ENCODE measurements around the gene NPLOC4. TPM values are rescaled to one million over a fixed set of nuclear protein-coding genes. Genes with fewer than 3 reads are reported as not detected.

Gene NPLOC4
- total RNA-seq, 1 experiment from 2014 or later = 208 TPM

DNA sequence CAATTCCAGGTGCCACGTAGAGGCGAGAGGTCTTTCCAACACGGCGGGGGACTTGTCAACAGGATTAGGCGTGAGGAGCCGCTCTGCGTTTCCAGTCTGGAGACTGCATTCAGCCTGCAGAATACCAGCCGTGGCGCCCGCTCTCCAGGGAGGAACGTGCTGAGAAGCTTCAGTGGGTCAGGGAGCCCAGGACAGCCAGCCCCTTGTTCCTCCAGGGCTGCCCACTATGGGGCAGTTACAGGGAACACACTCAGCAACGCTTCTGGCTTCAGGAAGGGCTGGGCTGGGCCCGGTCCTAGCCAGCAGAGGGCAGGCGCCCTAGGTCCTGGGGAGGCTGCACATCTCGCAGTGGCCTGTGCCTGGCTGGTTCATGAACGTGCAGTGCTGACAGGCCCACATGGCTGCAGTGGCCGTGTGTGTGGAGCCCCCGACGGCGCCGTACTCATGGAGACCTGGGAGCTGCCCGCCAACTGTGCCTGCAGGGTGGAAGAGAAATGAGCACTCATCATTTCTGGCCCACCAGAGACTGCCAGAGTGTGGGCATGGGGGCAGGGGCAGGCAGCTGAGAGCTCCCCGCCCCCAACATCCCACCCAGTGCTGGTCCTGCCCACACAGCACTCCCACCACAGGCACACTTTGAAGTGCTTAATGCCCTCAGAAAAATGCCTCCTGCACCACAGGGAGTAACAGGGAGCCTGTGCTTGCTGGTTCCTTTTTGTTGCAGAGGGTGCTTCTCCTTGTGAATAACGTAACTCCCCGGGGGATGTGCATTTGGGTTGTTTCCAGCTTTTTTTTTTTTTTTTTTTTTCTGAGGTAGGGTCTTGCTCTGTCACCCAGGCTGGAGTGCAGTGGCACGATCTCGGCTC lies 77.7 kb downstream of the NPLOC4 start:
- no peaks in the 10 kb centered on the region for H3K27me3 ChIP-seq (ENCODE audit: insufficient read depth, low read depth)
- intact Hi-C loops (cut with micrococcal nuclease; ENCODE audit: unreplicated experiment) = no loop called here
- ChIA-PET POLR2A (ENCODE audit: unreplicated experiment) (no interaction called here), CTCF (no interaction called here)
- H3K9me3 ChIP-seq (ENCODE audit: insufficient read depth, low read depth) = no peaks in the 10 kb centered on the region
- TF ChIP-seq EZH2 (IDR thresholded peaks at IDR 0.05; ENCODE audit: low read depth) = no peak
- TF ChIP-seq, protein P1, sequence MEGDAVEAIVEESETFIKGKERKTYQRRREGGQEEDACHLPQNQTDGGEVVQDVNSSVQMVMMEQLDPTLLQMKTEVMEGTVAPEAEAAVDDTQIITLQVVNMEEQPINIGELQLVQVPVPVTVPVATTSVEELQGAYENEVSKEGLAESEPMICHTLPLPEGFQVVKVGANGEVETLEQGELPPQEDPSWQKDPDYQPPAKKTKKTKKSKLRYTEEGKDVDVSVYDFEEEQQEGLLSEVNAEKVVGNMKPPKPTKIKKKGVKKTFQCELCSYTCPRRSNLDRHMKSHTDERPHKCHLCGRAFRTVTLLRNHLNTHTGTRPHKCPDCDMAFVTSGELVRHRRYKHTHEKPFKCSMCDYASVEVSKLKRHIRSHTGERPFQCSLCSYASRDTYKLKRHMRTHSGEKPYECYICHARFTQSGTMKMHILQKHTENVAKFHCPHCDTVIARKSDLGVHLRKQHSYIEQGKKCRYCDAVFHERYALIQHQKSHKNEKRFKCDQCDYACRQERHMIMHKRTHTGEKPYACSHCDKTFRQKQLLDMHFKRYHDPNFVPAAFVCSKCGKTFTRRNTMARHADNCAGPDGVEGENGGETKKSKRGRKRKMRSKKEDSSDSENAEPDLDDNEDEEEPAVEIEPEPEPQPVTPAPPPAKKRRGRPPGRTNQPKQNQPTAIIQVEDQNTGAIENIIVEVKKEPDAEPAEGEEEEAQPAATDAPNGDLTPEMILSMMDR (conservative IDR thresholded peaks at IDR 0.05) = no peak
- H4K20me1 ChIP-seq (ENCODE audit: insufficient read depth) = 0 out of 2 replicates have a peak, but pooled peaks cover 5% of the 10 kb centered on the region
- peaks cover 33% of the 10 kb centered on the region for H3F3A ChIP-seq (ENCODE audit: insufficient read depth, low read depth)
- no peak overlapping the region for H3K4me2 ChIP-seq
- no peaks in the 10 kb centered on the region for H3K9me2 ChIP-seq (ENCODE audit: insufficient read depth)
- no TSS peak for BruUV-seq (replicated peaks)
- peaks cover 5% of the 10 kb centered on the region; the same call in 1 of the 2 replicates for H3K4me1 ChIP-seq (replicated peaks; ENCODE audit: insufficient read depth)
- no peak overlapping the region for H3K4me3 ChIP-seq
- H3K36me3 ChIP-seq (ENCODE audit: low read depth) = peaks cover 4% of the 10 kb centered on the region; the same call in 1 of the 2 replicates
- H3K79me2 ChIP-seq (ENCODE audit: low read depth) = no peaks in the 10 kb centered on the region
- no peak overlapping the region for H2AFZ ChIP-seq
- no peak for DNase-seq
- no peak overlapping the region for H3K27ac ChIP-seq

DNA sequence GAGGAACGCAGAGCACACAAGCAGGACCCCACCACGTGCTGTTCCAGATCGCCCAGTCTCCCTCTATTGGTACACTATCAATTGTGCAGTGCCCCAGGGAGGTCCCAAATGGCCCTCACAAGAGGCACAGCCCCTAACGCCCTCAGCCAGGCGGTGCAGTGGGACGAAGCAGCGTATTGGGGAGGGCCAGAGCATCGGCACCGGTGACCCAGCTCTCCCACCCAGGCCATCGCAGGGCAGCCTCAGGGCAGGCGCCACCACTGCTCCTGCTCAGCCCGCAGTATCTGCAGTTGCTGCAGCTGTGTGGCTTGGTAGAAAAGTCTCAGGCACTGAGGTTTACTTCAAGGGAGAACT lies 78.8 kb downstream of the NPLOC4 start:
- Histone ChIP-seq H3K4me3 (no peak overlapping the region), H3F3A (ENCODE audit: insufficient read depth, low read depth) (peaks cover 40% of the 10 kb centered on the region), H3K27ac (no peak overlapping the region), H4K20me1 (ENCODE audit: insufficient read depth) (0 out of 2 replicates have a peak, but pooled peaks cover 5% of the 10 kb centered on the region), H3K36me3 (ENCODE audit: low read depth) (no peaks in the 10 kb centered on the region), H3K9me3 (ENCODE audit: insufficient read depth, low read depth) (no peaks in the 10 kb centered on the region), H3K79me2 (ENCODE audit: low read depth) (no peaks in the 10 kb centered on the region), H3K27me3 (ENCODE audit: insufficient read depth, low read depth) (no peaks in the 10 kb centered on the region), H3K4me2 (no peak overlapping the region), H2AFZ (no peak overlapping the region), H3K9me2 (ENCODE audit: insufficient read depth) (no peaks in the 10 kb centered on the region), H3K4me1 (replicated peaks; ENCODE audit: insufficient read depth) (peaks cover 10% of the 10 kb centered on the region)
- intact Hi-C loops (cut with micrococcal nuclease; ENCODE audit: unreplicated experiment) = no loop called here
- DNase-seq = no peak
- TF ChIP-seq EZH2 (IDR thresholded peaks at IDR 0.05; ENCODE audit: low read depth) = no peak
- TF ChIP-seq, protein P1 (conservative IDR thresholded peaks at IDR 0.05) = no peak
- ChIA-PET CTCF (no interaction called here), POLR2A (ENCODE audit: unreplicated experiment) (no interaction called here)
- no TSS peak for BruUV-seq (replicated peaks)

DNA sequence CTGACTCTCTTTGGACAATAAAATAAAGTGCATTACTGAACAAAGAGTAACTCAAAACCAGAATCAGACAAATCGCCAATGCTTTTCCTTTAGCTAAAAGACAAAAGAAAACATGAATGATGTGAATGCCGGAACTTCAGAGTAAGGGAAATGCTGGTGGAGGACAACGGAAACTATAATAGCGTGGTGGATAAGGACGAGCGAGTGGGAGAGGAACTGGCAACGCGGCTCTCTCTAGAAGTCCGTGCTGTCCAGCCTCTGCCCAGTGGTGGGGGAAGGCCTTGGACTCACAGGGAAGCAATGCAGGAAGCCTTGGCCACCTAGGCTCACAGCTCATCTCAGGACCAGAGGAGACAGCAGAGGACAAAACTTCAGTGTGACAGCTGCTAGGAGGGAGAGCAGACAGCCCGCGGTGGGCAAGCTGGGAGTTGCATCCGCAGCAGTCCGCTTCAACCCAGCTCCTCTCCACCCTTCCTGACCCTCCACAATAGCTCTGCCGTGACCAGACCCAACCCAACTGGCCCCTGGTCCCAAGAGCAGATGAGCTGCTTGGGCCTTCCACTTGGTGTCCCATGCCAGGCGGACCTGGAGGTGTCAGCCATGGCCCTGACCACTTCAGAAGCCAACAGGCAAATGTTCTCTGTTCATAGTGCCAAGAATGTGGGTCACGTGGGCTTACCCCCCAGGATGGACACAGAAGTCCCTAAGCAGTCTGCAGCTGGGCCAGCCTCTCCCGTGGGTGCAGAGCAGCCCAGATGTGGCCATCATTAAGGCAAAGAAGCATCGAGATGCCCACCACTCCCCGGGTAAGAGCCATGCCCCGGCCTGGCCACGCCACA lies 79.4 kb downstream of the NPLOC4 start:
- H3K27me3 ChIP-seq (ENCODE audit: insufficient read depth, low read depth) = no peaks in the 10 kb centered on the region
- no peak for DNase-seq
- H3K9me3 ChIP-seq (ENCODE audit: insufficient read depth, low read depth) = no peaks in the 10 kb centered on the region
- H3K4me1 ChIP-seq (replicated peaks; ENCODE audit: insufficient read depth) = peaks cover 10% of the 10 kb centered on the region
- H4K20me1 ChIP-seq (ENCODE audit: insufficient read depth) = 0 out of 2 replicates have a peak, but pooled peaks cover 5% of the 10 kb centered on the region
- intact Hi-C loops (cut with micrococcal nuclease; ENCODE audit: unreplicated experiment) = no loop called here
- no peak overlapping the region for H3K4me2 ChIP-seq
- H3F3A ChIP-seq (ENCODE audit: insufficient read depth, low read depth) = peaks cover 40% of the 10 kb centered on the region
- H2AFZ ChIP-seq = no peak overlapping the region
- no peak for TF ChIP-seq EZH2 (IDR thresholded peaks at IDR 0.05; ENCODE audit: low read depth)
- TF ChIP-seq, protein P1 (conservative IDR thresholded peaks at IDR 0.05) = no peak
- H3K79me2 ChIP-seq (ENCODE audit: low read depth) = no peaks in the 10 kb centered on the region
- no TSS peak for BruUV-seq (replicated peaks)
- no peak overlapping the region for H3K4me3 ChIP-seq
- no peaks in the 10 kb centered on the region for H3K9me2 ChIP-seq (ENCODE audit: insufficient read depth)
- no peaks in the 10 kb centered on the region for H3K36me3 ChIP-seq (ENCODE audit: low read depth)
- ChIA-PET POLR2A (ENCODE audit: unreplicated experiment) (no interaction called here), CTCF (no interaction called here)
- H3K27ac ChIP-seq = no peak overlapping the region
